Liver (tissue), 9 donors: Measurements from ENCODE around the gene UCK2. TPM values are rescaled to one million over a fixed set of nuclear protein-coding genes. Genes with fewer than 3 reads are reported as not detected.
"Not testable (repeated sequence)": the region's sequence is repeated elsewhere in the genome, so short reads cannot be mapped to it uniquely, and the experiment has no call there.

Experiments
- DNase-seq: peaks from one replicate; pipeline ENCODE4 v3.0.0-alpha.2; 2017; ENCODE audit warnings: low spot score
- H3K27ac ChIP-seq, 2 donors: one replicate each; pipeline ENCODE4 v1.7.0; 2013; ENCODE audit warnings: inconsistent platforms in 2 of 2, low read length in 2 of 2, control low read depth in 1 of 2, low read depth in 1 of 2, mild to moderate bottlenecking in 1 of 2
- H3K27me3 ChIP-seq, 4 donors: one replicate each; pipeline versions ENCODE4 v1.6.1 to v1.7.0; 2013; ENCODE audit warnings: low read length in 3 of 4, inconsistent platforms in 1 of 4, mild to moderate bottlenecking in 1 of 4, moderate library complexity in 1 of 4; ENCODE audit not compliant: control insufficient read depth in 4 of 4, insufficient read depth in 4 of 4
- H3K36me3 ChIP-seq, 4 donors: one replicate each; pipeline versions ENCODE4 v1.6.1 to v1.7.0; 2013; ENCODE audit warnings: low read length in 3 of 4, mild to moderate bottlenecking in 3 of 4, low read depth in 1 of 4, moderate library complexity in 1 of 4; ENCODE audit not compliant: control insufficient read depth in 4 of 4, insufficient read depth in 3 of 4
- H3K4me1 ChIP-seq, 4 donors: one replicate each; pipeline versions ENCODE4 v1.6.1 to v1.7.0; 2013; ENCODE audit warnings: low read length in 3 of 4, mild to moderate bottlenecking in 3 of 4, moderate library complexity in 1 of 4; ENCODE audit not compliant: control insufficient read depth in 4 of 4, insufficient read depth in 4 of 4
- H3K4me3 ChIP-seq, 3 donors: one replicate each; pipeline versions ENCODE4 v1.6.1 to v1.7.0; 2013; ENCODE audit warnings: low read length in 3 of 3, control low read depth in 1 of 3, low read depth in 1 of 3, mild to moderate bottlenecking in 1 of 3
- H3K9ac ChIP-seq, 2 donors: one replicate each; pipeline ENCODE4 v1.7.0; 2013; ENCODE audit warnings: low read length in 2 of 2, mild to moderate bottlenecking in 2 of 2, moderate library complexity in 2 of 2, control low read depth in 1 of 2, low read depth in 1 of 2
- H3K9me3 ChIP-seq, 4 donors: one replicate each; pipeline versions ENCODE4 v1.6.1 to v1.7.0; 2013; ENCODE audit warnings: low read length in 3 of 4; ENCODE audit not compliant: control insufficient read depth in 4 of 4
- HNF4A ChIP-seq, 2 donors: conservative IDR thresholded peaks; 2 replicates each; pipeline ENCODE4 v1.6.1; 2016; ENCODE audit warnings: antibody characterized with exemption in 2 of 2, mild to moderate bottlenecking in 2 of 2
- HNF4G ChIP-seq: IDR thresholded peaks from 2 replicates; pipeline ENCODE4 v1.6.1; 2016; ENCODE audit warnings: antibody characterized with exemption
- MAX ChIP-seq: IDR thresholded peaks from 2 replicates; pipeline ENCODE4 v1.6.1; 2016; ENCODE audit warnings: antibody characterized with exemption
- NR2F2 ChIP-seq: IDR thresholded peaks from 2 replicates; pipeline ENCODE4 v1.6.1; 2016; ENCODE audit warnings: antibody characterized with exemption
- REST ChIP-seq: IDR thresholded peaks from 2 replicates; pipeline ENCODE4 v1.6.1; 2016; ENCODE audit warnings: antibody characterized with exemption, mild to moderate bottlenecking
- SP1 ChIP-seq: IDR thresholded peaks from 2 replicates; pipeline ENCODE4 v1.6.1; 2018; ENCODE audit warnings: antibody characterized with exemption, mild to moderate bottlenecking
- TAF1 ChIP-seq: conservative IDR thresholded peaks from 2 replicates; pipeline ENCODE4 v1.6.1; 2016; ENCODE audit warnings: antibody characterized with exemption, mild to moderate bottlenecking
- WGBS: extraction: QIAGEN DNeasy Blood & Tissue Kit; methylation state at CpG from one replicate; pipeline ENCODE4 v1.1.7; 2013; 5-methylcytosine and 5-hydroxymethylcytosine counted together
- polyA plus RNA-seq, 2 donors: library from polyadenylated mRNA; stranded (reverse) in 1 of 2; unstranded in 1 of 2; fragments of 200-250 nt in 1 of 2; fragments of >200 nt in 1 of 2; fragmentation: Nextera tagmentation in 1 of 2; extraction: Ambion mirVana in 1 of 2; gene quantifications; one replicate each; pipeline versions ENCODE4 v1.2.1 to v1.2.3, GENCODE V29; 2013 to 2015
- total RNA-seq, 2 donors: library from RNA; depleted of rRNA; stranded (reverse); fragments of >200 nt; gene quantifications; one replicate each; pipeline ENCODE4 v1.2.3, GENCODE V29; 2014
- donor health status: healthy.
- donor health status: healthy.
- donor health status: healthy.
- donor health status: healthy.
- donor health status: healthy.

Gene UCK2
- 10 to 100 TPM; 24.5 to 25.5 TPM for total RNA-seq
- polyA plus RNA-seq = 10 to 100 TPM in 1 of 2 donors, 1 to 10 TPM in 1; 8.9 to 10.1 TPM

DNA sequence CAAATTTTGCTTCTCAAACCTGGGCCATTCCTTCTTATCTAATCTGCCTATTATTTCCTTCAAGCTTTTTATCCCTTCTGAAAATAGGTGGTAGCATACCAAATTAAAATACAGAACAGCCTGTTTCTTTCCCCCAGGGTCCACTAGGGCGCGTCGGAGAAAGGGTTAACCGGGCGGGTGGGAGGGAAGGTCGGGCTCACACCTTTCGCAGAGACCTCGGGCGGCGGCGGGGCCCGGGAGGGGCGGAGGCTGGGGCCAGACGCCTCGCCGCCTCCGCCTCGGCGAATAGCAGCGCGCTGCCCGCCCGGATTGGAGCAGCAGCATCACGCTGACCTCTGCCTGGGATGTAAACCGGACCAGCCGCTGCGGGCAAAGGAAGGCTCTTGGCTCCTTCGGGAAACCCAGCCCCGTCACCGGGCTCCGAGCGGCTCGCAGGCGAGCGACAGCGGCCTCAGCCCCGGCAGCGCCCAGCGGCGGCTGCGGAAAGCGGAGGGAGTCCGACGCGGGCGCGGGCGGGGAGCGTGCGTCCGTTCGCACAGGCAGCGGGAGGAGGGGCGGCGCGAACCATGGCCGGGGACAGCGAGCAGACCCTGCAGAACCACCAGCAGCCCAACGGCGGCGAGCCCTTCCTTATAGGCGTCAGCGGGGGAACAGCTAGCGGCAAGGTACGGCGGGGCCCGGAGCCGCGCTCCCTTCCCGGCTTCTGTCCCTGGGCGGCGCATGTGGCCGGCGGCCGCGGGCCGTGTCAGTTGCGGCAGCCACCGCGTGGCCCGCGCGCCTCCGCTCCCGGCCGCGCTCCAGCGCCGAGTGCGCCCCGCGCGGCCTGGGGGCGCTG lies at the start of gene UCK2:
TSS of gene UCK2 (plus strand) at position 347 of the 835 bp plus-strand sequence. CDS start at position 567, 220 bp downstream.
- Histone ChIP-seq H3K4me1 (peaks cover 0 to 15% (median 9%) of the 10 kb centered on the region in 4 donors), H3K27me3 (no peaks in the 10 kb centered on the region), H3K9ac (peak within 1 kb of the TSS; percentile 3 to 45), H3K9me3 (no peaks in the 10 kb centered on the region), H3K27ac (peak within 1 kb of the TSS; percentile 78 to 90), H3K36me3 (no peaks in the 10 kb centered on the region), H3K4me3 (peak within 1 kb of the TSS; percentile 61 to 99 (median 88))
- WGBS = under 1% methylated on average over 94 of the region's 94 CpGs
- peak; percentile 75 for DNase-seq
- TF ChIP-seq MAX (no peak), SP1 (peak; percentile 14), NR2F2 (no peak)

DNA sequence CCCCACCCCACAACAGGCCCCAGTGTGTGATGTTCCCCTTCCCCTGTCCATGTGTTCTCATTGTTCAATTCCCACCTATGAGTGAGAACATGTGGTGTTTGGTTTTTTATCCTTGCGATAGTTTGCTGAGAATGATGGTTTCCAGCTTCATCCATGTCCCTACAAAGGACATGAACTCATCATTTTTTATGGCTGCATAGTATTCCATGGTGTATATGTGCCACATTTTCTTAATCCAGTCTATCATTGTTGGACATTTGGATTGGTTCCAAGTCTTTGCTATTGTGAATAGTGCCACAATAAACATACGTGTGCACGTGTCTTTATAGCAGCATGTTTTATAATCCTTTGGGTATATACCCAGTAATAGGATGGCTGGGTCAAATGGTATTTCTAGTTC lies 49.2 kb upstream of the UCK2 start:
- H3K27me3 ChIP-seq = not testable (repeated sequence)

GRCh38 chr1:165783519-165783918 lies 43.9 kb upstream of the UCK2 start:
- H3K9me3 ChIP-seq, H3K27me3 ChIP-seq, H3K27ac ChIP-seq, H3K4me3 ChIP-seq, DNase-seq, H3K9ac ChIP-seq, H3K36me3 ChIP-seq, H3K4me1 ChIP-seq: not testable (repeated sequence)
- WGBS = 93% methylated on average over 11 of the region's 11 CpGs

More for the DNA sequence above, 49.2 kb upstream of the UCK2 start:
- not testable (repeated sequence) for H3K9ac ChIP-seq, H3K4me3 ChIP-seq, H3K4me1 ChIP-seq, H3K9me3 ChIP-seq, DNase-seq, H3K36me3 ChIP-seq, H3K27ac ChIP-seq
- WGBS = 86% methylated on average over 2 of the region's 3 CpGs

- Histone ChIP-seq H3K9ac (no peak overlapping the region), H3K4me3 (no peak overlapping the region), H3K27ac (no peak overlapping the region), H3K27me3 (no peaks in the 10 kb centered on the region), H3K9me3 (no peaks in the 10 kb centered on the region), H3K36me3 (no peaks in the 10 kb centered on the region), H3K4me1 (no peaks in the 10 kb centered on the region)
- no peak for DNase-seq
- WGBS = 99% methylated on average over 1 of the region's 1 CpG
- TF ChIP-seq HNF4A (conservative IDR thresholded peaks at IDR 0.05) (no peak), HNF4G (no peak), TAF1 (no peak), SP1 (no peak), NR2F2 (no peak), REST (no peak)
Observed at GRCh38 chr1:165787741-165788140, 39.7 kb upstream of the UCK2 start.
